Measurements from ENCODE around the gene PHKB.
A peak's percentile ranks its signal among the peaks of the same experiment; 100 is the strongest.
"Not testable (repeated sequence)": the region's sequence is repeated elsewhere in the genome, so short reads cannot be mapped to it uniquely, and the experiment has no call there.

PHKB gene

GRCh38 chr16:47470810-47471209, 9.7 kb downstream of the PHKB start:
- DNase-seq = no peak

DNA sequence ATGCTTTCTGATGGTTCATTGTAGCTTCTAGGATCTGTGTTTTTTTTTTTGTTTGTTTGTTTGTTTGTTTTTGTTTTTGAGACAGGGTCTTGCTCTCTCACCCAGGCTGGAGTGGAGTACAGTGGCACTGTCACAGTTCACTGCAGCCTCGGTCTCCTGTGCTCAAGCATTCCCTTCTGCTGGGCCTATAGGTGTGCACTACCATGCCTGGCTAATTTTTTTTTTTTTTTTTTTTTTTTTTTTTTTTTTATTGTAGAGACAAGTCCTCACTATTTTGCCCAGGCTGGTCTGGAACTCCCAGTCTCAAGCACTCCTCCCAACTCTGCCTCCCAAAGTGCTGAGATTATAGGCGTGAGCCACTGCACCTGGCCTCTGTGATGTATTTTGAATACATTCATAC, 11.9 kb downstream of the PHKB start:
- DNase-seq = not testable (repeated sequence)

DNA sequence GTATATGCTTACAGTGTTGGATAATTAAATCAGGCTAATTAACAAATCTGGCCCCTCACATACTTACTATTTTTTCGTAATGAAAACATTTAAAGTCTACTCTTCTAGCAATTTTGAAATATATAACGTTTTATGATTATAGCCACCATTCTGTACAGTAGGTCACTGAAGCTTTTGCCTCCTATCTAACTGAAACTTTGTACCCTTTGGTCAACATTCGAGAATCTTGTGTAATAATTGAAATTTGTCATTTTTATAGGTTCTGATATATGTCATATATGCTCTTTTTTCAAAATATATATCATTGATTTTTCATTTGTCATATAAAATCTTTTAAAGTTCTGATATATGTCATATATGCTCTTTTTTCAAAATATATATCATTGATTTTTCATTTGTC, 12.7 kb downstream of the PHKB start:
- no peak for DNase-seq

DNA sequence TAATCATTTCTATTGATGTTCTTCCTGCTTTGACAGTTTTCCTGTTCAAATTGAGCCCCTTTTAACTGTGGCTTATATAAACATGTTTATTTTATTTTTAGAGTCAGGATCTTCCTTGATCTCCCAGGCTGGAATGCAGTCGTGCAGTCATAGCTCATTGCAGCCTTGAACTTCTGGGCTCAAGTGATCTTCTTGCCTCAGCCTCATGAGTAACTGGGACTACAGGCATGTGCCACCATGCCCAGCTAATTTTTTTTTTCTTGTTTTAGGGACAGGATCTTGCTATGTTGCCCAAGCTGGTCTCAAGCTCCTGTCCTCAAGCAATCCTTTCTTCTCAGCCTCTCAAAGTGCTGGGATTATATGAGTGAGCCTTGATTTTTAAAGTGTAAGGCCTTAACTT, 14.7 kb downstream of the PHKB start:
- no peak for DNase-seq

- DNase-seq = no peak
These were observed 15.7 kb downstream of the PHKB start for GRCh38 chr16:47476654-47477345.

DNA sequence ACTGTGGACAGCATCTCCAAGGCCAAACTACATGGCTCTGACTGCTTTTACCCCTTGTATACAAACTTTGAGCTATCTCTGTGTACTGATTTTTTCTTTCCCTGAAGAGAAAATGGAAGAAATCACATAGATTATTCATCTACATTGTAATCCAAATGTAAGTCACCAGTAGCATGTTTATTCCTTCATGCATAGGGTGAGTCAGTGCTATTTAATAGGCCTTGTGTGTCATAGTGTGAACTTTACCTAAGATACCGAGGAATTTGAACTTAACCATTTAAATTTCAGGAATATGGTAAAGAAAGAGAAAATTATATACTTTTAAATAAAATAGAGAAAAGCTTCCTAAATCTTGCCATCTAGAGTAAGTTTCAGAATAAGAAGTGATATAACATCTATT, 16.5 kb downstream of the PHKB start:
- DNase-seq = no peak

DNA sequence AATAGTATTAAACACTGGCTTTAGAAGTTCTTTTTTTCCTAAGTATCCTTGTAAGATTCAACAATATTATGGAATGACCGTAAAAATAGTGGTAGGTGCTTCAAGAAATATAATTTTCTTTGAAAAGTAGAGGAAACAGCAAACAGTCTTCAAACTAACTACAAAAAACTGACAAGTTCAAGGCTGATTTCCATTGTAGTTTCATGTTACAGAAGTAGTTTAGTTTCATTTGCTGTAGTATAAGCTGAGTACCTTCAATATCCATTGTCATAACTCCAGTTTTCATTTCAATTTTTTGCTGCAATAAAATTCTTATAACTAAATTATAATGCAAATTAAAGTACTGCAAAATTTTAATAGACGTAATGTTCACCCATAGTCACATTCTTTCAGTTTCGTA, 19.3 kb downstream of the PHKB start:
- DNase-seq = no peak

- no peak for DNase-seq
These were observed 20.7 kb downstream of the PHKB start for GRCh38 chr16:47481698-47482374.

DNA sequence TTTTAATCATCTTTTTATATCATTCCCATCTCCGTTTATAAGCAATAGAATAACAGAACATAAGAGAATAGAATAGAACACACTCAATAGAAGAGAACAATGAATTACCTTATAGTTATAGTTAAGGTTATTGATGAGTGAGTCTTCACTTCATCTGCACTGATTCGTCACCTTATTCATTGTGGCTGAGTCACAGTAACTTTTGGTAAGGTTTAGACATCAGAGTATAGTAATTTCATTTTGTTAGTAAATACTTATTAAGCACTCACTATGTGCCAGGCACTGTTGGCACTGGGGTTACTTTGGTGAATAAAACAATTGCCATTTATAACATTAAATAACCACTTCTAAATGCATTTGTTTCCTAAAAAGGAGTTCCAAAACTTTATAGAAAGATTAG, 22.5 kb downstream of the PHKB start:
- no peak for DNase-seq

DNA sequence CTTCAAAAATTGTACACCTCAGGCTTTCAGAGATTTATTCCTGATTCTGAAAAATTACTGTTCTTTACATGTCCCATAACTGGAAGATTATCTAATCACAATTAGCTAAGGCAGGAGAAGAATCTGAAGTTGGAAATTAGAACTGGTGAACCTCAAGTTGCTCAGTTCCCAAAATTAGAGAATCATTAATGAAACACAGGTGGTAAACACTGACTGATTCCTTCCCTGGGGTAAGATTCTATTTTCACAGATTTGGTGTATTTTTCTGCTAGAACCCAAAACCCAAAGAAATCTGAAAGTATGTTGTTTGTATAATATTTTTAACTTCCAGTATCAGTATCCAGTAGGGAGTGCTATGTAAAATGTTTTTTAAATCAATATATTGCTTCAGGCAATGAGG, 25.7 kb downstream of the PHKB start:
- no peak for DNase-seq

GRCh38 chr16:47488051-47488450, 26.9 kb downstream of the PHKB start:
- DNase-seq = no peak

GRCh38 chr16:47490471-47490870, 29.3 kb downstream of the PHKB start:
- DNase-seq = no peak

GRCh38 chr16:47492036-47492427, 30.9 kb downstream of the PHKB start:
- DNase-seq = no peak

GRCh38 chr16:47492428-47493377, 31.6 kb downstream of the PHKB start:
- peak; percentile 3 for DNase-seq

- DNase-seq = no peak
These were observed 32.5 kb downstream of the PHKB start for GRCh38 chr16:47493381-47494337.

DNA sequence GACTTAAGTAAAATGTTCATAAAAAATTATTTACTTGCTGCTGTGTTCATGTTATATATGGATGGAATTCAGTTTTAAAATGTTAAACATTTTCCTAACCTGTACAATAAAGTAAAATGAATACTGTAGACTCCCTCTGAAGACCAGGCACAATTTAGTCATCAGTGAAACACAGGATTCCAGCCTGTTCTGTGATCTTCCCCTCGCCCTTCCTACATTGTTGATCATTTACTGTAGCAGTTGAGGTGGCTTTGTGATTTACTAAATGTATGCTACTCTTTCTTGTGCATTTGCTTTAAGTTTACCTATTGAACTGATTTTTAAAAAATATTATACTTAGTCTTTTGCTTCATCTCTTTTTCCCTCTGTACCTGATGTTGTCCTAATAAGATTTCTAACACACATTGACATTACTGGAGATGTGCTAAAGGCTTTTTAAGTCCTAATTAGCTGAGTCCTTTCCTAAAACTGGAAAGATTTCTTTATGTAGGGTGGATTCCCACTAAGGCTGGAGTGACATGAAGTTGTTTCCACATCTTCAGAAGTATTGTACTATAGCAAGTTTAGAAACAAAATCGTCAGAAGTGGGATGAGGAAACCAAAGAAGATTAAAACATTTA, 38.1 kb downstream of the PHKB start:
- DNase-seq = no peak

DNA sequence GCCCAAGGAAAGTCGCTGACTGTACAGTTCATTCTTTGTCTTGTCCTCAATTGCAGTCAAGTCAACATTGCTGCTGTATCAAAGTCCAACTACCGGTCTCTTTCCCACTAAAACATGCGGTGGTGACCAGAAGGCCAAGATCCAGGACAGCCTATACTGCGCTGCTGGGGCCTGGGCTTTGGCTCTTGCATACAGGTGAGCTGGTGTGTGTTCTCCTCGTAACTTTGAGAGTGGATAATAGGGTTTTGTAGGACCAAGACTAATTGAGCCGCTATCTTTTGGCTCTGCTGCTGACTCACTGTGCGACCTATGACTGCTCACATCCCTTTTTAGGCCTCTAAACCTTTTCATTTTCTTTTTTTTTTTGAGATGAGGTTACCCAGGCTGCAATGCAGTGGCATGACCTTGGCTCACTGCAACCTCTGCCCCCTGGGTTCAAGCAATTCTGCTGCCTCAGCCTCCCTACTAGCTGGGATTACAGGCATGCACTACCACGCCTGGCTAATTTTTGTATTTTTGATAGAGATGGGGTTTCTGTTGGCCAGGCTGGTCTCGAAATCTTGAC, 38.7 kb downstream of the PHKB start:
- DNase-seq = no peak

- DNase-seq = no peak
These were observed 42.8 kb downstream of the PHKB start for GRCh38 chr16:47503936-47504335.

DNA sequence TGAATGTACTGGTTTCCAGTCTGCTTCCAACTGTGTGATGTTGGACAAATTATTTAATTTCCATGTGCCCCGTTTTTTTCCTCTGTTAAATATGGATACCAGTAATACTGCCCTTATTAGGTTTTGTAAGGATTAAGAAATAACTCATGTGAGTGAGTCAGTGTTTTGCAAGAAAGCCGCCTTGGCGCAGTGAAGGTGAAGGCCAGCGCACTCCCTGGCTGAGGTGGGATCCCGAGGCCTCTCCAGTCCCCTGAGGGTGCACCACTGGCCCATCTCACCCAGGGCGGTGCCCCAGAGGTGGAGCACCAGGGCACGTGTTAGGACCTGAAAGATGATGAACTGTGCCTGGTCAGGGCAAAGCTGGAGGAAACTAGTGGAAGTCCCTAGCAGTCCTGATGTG, 43.5 kb downstream of the PHKB start:
- DNase-seq = no peak

GRCh38 chr16:47506800-47507199, 45.7 kb downstream of the PHKB start:
- DNase-seq = no peak

GRCh38 chr16:47507701-47508100, 46.6 kb downstream of the PHKB start:
- DNase-seq = no peak

DNA sequence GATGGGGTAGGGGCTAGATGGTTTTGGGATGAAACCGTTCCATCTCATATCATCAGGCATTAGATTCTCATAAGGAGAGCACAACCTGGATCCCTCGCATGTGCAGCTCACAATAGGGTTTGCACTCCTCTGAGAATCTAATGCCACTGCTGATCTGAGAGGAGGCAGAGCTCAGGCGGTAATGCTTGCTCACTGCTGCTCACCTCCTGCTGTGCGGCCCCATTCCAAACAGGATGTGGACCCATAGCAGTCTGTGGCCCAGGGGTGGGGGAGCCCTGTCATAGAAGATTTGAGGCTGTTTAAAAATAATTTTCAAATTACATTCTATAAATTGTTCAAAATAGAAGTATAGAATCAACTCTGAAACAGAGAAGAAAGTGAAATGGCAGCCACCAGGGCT, 50.8 kb downstream of the PHKB start:
- no peak for DNase-seq

All from NCI-H82 (cell line).